ENCODE measurements around the gene RBM4B.

Gene RBM4B

DNA sequence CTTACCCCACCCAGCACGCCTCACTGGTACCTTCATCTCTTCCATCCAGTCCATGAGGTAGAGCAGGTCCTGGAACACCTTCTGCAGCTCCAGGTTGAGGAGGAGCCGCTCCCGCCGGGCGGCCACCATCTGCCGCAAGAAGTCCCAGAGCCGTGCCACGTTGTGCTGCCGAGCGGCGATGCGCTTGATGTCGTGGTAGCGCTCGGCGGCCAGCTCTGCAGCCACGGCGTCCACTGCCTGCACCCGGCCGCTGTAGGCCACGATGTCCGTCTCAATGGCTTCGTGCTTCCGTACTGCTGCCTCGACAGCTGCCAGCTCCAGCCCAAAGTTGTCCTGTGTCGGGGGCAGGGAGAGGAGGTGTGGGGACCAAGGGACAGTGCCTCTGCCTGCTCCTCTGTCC, 29.8 kb upstream of the RBM4B start:
- no peak for DNase-seq (ENCODE audit: low read depth, low spot score)

DNA sequence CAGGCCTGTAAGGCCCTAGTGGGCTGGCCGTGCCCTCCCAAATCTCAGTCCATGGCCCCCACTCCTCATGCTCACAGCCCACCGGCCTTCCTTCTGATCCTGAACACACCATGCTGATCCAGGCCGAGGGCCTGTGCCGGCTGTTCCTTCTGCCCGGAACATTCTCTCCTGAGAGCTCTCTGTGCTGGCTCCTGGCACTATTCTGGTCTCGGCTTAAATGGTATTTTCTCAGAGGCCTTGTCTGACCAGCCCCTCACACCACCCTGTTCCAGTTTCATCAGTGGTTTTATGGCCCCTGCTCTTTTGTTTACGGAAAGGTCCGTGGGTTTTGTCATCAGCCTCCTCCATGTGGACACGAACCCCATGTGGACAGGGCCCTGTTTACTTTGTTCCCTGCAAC, 29.3 kb upstream of the RBM4B start:
- DNase-seq (ENCODE audit: low read depth, low spot score), result no peak

DNA sequence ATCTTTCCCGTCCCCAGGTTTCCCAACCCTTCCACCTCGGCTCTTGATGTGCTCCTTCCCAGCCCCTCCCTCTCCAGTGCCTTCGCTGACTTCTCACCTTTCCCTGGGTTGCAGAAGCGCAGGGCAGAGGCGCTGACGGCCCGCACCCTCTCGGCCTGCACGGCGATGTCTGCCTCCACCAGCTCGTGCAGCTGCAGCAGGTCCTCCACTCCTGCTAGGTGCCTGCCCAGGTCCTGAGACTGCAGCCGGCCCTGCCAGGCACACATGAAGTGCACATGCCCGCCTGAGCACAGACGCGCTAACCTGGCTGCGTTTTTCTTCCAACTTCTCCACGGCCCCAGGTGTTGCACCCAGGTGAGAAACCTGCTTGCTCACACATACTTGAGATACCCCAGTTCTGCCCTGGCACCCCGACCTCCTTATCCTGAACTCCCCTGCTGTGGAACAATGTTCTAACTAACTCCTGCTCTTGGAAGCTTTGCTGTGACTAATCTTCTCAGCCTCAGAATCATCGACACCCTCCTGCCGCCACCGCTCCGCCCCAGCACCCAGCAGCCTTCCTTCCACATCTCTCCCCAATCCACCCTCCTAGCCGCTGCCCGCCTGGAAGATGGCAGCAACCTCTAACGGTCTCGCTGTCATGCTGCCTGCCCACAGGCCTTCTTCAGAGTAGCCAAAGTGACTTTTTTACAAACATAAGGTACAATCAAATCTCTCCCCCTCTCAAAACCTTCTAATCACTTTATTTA, 28.1 kb upstream of the RBM4B start:
- DNase-seq (ENCODE audit: low read depth, low spot score), result no peak

DNA sequence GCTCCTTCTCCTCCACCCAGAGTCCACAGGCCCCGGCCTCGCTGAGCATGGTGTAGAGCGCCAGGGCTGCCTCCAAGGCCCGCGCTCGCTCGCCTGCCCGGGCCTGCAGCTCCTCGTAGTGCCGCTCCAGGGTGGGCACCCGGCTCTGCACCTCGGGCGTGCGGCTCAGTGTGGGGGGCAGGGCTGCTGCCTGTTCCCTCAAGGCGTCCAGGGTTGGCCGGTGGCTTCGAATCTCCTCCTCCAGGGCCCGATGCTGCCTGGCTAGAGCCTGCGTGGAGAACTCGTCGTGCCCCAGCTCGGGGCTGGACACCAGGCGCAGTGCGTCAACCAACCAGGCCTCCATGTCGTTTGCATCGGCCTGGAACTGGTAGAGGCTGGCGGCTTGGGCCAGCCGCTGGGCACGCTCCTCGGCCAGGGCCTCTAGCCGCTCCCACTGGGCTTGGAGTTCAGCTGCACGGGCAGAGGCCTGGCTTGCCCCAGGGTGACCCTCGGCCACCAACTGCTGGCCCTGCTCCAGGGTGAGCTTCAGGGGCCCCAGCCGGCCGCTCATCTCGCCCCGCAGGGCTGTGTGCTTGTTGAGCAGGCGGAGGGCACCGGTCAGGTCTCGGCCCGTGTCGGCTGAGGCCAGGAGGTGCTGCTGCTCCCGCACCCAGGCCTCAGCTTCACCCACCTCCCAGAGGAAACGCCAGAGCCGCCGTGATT, 27.1 kb upstream of the RBM4B start:
- DNase-seq (ENCODE audit: low read depth, low spot score), result no peak

DNA sequence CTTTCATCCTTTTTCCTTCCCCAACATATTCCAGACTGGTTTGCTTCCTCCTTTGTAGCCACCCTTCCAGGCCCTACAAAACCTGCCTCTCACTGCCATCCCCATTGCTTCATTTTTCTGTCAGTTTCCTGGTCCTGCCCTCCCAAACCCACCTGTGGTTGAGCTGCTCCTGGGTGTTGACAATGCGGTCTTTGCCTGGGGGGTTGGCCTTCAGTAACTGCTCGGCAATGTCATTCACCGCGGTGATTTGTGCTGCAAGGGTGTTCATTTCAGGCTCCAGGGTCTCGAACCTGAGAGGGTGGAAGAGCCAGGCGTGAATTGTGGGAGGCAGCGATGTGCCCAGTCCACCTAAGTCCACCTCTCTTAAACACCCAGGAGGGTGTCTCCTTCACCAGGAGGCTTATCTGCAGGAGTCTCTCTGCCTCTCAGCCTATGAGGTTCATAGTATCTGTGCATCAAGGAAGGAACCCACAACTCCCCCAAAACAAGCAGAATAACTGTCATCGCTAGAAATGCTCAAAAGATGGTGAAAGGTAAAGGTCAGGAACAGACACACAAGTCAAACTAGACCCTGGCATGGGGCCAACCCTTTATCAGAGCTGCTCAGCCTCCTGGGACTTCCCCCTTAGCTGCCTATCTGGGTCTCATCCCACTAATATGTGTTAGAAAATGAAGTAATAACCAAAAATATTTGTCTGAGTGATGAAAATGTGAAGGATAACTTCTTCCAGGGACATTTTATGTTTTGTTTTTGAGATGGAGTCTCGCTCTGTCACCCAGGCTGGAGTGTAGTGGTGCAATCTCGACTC, 23.9 kb upstream of the RBM4B start:
- no peak for DNase-seq (ENCODE audit: low read depth, low spot score)

DNA sequence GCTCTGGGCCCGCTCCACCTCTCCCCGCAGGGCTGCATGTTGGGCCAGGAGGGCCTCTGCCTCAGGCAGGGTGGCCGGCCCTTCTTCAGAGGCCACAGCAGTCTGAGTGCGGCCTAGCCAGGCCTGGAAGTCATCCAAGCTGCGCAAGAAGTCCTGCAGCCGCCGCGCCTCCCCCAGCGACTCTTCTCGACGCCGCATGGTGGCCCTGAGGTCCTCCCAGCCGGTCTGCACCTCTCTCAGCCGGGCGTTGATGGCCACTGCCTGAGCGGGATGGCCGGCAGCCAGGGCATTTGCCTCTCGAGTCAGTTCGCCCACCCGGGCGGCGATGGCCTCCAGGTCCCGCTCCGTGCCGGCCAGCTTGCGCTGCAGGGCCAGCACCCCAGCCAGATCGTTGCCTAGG, 23.1 kb upstream of the RBM4B start:
- DNase-seq (ENCODE audit: low read depth, low spot score), result no peak

DNA sequence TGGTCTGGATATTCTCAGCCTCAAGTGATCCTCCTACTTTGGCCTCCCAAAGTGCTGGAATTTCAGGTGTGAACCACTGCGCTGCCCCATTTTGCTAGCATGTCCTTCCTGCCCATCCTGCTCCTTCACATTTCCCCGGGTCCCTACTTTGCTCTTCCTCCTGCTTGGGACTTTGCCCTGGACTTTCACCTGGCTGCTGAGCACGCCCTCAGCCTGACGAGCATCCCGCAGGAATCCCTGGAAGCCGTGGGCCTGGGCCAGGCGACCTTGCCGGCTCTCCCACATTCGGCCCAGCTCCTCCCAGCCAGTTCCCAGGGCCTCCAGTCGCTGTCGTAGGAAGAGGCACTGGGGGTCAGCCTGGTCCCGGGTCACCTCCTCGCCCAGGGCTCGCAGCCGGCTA, 22.6 kb upstream of the RBM4B start:
- DNase-seq (ENCODE audit: low read depth, low spot score), result no peak

DNA sequence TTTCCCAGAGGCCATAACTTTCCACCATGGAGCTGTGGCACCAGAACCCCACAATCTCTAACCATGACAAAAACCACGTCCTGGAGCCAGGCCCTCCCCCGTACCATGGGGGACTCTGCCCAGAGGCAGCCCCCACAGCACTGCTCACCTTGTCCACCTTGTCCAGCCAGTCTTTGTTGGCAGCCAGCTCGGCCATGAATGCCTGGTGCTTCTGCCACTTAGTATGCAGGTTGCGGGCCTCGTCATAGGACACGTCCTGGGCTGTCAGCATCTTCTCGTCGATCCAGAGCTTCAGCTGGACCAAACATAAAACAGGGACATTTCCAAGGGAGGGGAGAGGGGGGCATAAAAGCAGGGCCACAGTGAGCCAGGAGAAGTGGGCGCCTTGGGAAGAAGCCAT, 20.8 kb upstream of the RBM4B start:
- no peak for DNase-seq (ENCODE audit: low read depth, low spot score)

DNA sequence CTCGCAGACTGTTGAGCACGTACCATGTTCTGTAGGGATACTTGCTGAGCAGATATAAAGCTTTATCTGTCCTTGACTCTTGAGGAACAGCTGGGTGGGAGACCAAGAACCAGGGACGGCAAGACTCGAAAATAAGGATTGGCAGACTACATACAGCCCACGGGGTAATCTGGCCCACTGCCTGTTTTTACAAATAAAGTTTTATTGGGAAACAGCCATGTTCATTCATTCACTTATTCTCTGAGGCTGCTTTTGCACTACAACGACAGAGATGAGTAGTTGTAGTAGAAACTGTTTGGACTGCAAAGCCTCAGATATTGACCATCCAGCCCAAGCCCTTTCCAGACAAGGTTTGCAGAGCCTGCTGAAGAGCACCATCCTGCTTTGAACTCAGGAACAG, 20.3 kb upstream of the RBM4B start:
- no peak for DNase-seq (ENCODE audit: low read depth, low spot score)

DNA sequence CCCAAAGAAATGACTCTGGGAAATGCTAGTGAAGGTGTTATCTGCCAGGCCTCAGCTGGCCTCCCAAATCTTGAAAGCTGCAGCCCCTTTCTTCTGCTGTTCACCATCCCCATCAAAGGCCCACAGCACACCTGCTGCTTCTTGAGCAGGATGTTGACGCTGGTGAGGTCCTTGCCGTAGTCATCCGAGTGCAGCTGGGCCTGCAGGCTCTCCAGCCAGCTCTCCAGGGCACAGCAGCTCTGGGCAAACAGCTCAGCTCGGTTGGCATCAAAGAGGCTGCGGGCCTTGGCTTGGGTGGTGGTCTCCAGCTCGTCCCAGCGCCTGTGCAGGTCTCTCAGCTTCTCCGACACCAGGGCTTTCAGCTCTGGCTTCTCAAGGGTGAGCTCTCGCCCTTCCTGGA, 18.5 kb upstream of the RBM4B start:
- no peak for DNase-seq (ENCODE audit: low read depth, low spot score)

DNA sequence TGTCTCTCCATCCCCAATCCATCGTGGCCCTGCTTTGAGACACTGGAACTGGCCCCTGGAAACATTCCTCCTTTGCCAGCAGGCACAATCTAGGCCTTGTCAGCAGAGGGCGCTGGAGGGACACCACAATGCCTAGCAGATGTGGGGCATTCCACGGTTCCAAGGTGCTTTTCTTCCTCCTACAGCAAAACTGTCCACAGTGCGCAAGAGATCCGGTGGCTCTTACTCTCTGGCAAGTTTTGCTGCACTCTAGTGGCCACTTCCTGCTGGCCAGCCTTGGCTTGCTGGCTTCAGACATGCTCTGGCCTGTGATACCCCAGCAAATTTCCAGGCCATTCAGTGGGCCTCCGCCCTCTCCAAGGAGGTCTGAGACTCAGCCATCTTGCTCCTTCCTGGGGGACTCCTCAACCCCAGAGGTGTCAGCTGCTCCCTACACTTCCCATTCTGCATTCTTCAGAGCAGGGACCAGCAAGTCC, 17.1 kb upstream of the RBM4B start:
- peak; percentile 69 for DNase-seq (ENCODE audit: low read depth, low spot score)

DNA sequence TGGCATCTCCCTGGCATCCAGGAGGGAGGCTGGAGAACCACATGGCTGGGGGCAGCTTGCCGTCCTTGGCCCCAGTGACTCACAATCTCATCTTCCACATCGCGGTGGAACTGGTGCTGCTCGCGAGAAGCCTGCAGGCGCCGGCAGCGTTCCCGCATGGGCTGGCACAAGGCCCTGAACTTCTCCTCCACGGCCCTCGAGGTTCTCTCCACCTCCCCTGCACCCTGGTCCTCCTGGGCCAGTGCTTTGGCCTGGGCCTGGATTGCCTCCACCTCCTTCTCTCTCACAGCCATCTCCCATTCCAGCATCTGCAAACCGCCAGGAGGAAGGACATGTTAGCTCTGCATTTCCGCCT, 16.3 kb upstream of the RBM4B start:
- DNase-seq (ENCODE audit: low read depth, low spot score), result no peak

DNA sequence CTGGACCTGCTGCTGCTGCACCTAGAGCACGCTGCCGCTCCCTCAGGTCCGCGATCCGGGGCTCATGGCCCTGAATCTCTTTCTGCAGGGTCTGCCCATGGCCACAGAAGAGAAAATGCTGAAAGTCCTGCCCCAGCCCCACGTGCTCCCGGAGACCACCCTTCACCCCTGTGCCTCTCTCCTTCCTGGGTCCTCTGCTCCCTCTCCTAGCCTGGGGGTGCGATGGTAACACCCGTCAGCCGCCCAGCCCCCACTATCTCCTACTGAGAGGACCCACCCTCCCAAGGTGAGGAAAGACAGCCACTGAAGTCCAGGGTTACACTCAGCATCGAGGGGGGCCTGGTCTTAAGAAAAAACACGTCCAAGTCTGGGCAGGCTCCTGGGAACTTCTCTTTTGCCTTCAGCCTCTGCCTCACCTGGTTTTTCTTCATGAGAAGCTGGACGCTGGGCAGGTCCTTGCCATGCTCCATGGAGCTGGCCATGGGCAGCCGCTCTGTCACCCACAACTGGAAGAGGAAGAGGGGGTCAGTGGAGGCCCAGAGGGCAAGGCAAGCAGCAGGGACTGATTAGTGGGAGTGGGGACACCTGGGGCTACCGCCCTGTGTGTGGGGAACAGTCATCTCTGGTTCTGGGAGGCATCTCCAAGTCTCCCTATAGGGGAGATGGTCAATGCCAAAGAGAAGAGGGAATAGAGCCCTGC, 15.8 kb upstream of the RBM4B start:
- no peak for DNase-seq (ENCODE audit: low read depth, low spot score)

DNA sequence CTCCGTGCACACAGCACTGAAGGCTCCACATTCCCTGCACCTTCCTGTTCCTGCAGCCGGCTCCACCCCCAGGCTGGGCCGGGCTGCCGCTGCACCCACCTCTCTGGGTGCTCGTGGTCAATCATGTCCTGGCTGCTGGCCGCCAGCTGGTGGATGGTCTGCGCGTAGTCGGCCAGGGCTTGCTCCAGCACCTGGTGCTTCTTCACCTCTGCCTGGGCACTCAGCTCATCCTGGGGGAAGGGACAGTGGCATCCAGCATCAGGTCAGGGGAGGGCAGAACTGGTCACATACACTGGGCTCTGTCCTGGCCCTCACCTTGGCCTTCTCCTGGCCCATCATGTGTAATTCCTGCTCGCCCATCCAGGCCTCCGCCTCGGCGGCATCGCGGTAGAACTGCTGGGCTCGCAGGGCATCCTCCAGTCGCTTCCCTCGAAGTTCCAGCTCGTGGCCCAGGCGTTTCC, 15.2 kb upstream of the RBM4B start:
- DNase-seq (ENCODE audit: low read depth, low spot score), result no peak

DNA sequence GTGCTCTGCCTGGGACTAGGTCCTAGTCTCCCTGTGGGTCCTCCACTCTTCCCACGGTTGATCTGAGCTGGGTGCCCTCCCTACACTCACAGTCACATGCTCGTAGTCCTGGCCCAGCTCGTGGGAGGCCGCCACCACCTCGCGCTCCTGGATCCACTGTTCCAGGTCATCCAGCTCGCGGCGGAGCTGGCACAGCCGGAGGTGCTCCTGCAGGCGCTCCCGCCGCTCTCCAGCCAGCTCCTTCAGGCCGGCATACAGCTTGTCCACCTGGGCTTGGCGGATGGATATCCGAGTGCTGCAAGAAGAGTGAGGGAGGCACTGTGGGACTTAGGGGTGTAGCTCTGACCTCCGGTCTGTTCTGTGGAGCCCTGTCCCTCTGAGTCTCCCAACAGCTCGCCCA, 14.8 kb upstream of the RBM4B start:
- no peak for DNase-seq (ENCODE audit: low read depth, low spot score)

DNA sequence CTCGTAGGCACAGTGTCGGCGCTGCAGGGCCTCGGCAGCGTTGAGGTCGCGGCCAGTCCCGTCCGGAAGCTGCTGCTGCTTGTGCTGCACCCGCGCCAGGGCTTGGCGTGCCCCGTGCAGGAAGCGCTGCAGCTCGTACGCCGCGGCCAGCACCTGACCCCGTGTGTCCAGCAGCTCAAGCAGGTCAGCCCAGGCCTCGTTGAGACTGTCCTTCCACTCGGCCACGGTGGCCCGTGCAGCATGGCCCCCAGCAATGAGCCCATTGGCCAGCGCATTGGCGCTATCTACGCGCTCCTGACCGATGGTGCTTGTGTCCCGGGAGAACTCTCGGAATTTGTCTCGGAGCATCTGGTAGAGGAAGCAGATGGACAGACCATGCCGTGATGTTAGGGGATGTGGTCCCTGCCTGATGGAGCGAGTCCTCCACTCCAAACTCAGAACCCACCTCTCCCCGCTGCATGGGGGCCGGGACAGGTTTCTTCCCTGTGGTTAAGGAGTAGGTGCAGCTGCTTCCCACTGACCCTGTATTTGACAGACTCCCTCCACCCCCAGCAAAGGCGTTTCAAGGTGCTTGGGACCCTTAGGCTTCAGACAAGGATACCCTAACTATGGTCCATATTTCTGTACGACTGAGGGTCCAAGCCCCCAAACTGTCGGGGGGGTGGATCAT, 13.8 kb upstream of the RBM4B start:
- DNase-seq (ENCODE audit: low read depth, low spot score), result no peak

DNA sequence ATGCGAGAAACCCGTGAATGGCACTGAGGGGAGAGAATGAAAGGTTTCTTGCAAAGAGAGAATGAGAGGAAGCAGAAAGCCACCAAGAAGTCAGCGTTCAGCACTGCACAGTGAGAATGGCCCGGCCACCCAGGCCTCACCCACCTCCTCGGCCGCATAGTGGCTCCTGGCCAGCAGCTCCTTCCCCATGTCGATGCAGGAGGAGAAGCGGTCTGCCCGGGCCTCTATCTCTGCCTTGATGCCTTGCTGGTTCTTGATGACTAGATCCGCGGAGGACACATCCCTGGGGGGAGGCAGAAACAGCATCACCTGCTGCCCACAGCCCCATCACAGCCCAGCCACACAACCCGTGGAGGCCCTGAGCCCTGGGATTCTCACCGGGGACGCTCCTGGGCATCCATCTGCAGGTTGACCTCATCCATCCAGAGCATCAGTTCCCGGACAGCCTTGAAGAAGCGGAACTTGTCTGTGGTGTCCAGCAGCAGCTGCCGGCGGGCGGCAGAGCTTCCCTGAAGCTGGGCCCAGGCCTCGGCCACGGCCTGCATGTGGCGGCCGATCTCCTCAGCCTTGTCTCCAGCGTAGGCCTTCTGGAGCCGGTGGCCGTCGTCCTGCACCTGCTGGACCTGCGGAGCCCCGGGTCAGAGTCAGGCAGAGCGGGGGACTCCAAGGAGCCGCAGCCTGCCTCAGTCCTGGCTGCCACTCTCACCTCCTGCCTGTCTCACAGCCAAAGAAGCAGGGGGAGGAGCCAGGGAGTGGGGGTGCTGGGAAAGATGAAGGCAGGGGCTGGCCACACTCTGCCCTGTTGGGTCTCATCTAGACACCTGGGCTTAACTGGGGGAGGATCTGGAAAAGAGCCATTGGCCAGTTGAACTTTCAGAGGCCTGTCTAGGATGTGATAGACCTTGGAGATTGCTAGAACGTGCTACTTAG, 12.2 kb upstream of the RBM4B start:
- no peak for DNase-seq (ENCODE audit: low read depth, low spot score)

DNA sequence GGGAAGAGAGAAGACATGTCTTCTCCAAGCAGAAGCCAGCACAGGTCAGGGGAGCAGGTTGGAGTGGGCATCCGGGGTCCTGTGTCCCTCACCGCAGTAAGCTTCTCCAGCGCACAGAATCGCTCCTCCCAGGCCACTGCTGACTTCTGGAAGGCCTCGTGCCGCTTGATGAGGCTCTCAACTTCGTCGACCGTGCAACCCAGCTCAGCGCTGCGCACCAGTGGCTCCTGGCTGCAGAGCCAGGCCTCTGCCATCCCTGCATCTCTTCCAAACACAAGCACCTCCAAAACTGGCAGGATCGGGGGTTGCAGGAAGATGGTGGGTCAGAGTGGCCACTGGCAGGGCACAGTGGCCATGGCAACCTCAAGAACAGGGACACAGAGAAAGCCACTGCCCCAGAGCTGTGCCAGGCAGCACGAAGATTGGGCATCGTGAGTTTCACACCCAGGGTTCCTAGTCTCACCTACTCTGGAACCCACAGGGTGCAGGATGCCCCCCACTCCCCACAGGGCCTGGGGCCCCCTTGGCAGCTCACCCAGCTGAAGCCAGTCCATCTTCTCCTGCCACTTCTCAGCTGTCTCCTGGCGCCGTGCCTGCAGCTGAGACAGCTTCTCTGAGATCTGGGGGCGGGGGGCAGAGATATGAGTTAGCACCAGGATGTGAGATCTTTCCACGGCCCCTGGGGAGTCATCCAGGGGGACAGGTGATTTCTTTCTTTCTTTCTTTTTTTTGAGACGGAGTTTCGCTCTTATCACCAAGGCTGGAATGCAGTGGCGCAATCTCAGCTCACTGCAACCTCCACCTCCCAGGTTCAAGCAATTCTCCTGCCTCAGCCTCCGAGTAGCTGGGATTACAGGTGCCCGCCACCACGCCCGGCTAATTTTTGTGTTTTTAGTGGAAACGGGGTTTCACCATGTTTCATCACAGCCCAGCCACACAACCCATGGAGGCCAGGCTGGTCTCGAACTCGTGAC, 11.2 kb upstream of the RBM4B start:
- DNase-seq (ENCODE audit: low read depth, low spot score), result no peak

DNA sequence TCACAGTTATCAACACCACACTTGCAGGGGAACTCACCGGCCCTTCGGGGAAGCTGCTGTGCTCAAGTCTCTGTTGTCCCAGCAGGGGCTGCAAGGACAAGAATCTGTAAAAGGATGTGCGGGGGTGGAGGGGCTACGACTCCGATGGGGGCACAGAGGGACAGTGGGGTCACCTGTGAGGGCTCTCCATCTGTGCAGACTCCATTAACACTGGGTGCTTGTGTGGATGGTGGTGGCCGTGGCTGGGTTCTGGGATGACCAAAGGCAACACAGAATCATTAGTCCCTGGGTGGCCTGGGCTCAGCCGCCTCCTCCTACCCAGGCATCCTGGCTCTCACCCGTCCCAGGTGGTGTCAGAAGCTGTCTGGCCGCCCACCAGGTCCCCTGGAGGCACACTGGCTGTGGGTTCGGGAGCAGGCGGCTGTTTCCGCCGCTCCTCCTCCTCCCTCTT, 10.2 kb upstream of the RBM4B start:
- DNase-seq (ENCODE audit: low read depth, low spot score), result no peak
